Activated CD4-positive, alpha-beta T cell treated with anti-CD3 and anti-CD28 coated beads for 1 hour (primary cell): ENCODE data around the gene MICB.

Experiments used
- DNase-seq: peaks from one replicate; pipeline ENCODE4 v3.0.0-alpha.2; 2020

Gene MICB

GRCh38 chr6:31513456-31514165 lies 15.7 kb downstream of the MICB start:
- no peak for DNase-seq

- no peak for DNase-seq
These were observed 23.9 kb downstream of the MICB start for GRCh38 chr6:31521835-31522234.

DNA sequence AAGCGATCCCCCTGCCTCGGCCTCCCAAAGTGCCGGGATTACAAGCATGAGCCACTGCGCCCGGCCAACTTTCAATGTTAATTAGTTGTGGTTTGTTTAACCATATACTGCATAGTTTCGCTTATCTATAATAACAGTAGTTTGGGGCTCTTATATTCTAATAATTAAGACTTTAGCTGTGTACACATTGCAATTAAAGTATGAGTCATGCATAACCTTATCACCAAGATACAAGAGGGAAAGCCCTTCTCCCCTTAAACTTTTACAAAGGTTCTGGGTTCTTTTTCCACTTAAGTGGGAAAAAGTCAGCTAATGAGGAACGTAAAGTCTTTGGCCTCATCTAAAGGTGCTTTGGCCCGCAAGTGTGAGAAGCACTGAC lies 27.6 kb downstream of the MICB start:
- no peak for DNase-seq

GRCh38 chr6:31525932-31526591 lies 28.1 kb downstream of the MICB start:
- no peak for DNase-seq

GRCh38 chr6:31528307-31528777 lies 30.4 kb downstream of the MICB start:
- DNase-seq = no peak

- DNase-seq = no peak
These were observed 30.9 kb downstream of the MICB start, which contains the start of gene MCCD1 for GRCh38 chr6:31528821-31529328. MCCD1 (plus strand) TSS chr6:31528962; CDS start chr6:31529015, 53 bp downstream.

GRCh38 chr6:31529329-31530150 lies 31.6 kb downstream of the MICB start:
- DNase-seq = no peak

- no peak for DNase-seq
These were observed 32.7 kb downstream of the MICB start for GRCh38 chr6:31530659-31531058.

- DNase-seq = no peak
These were observed 33.2 kb downstream of the MICB start for GRCh38 chr6:31531162-31531561.

DNA sequence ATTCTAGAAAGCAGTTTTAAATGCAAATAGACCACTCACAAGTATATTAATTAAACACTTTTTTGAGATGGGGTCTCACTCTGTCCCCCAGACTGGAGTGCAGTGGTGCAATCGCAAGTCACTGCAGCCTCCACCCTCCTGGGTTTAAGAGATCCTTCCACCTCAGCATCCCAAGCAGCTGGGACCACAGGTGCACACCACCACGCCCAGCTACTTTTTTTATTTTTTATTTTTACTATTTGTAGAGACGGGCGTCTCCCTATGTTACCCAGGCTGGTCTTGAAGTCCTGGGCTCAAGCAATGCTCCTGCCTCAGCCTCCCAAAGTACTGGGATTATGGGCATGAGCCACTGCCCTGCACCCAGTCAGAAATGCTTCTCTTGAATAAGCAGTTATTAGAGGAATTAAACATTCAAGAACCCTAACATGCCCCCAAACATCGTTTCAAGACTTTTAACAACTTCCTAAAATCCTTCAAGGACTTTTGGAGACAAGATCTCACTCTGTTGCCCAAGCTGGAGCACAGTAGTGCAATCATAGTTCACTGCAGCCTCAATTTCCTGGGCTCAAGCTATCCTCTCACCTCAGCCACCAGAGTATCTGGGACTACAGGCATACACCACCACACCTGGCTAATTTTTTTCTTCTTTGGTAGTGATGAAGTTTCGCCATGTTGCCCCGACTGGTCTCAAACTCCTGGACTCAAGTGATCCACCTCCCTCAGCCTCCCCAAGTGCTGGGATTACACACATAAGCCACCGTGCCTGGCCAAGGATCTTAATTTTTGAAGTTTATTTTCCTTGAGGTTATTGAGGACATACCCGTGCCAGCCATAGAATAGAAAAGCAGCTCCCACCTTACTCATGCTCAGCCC lies 34.1 kb downstream of the MICB start:
- no peak for DNase-seq

DNA sequence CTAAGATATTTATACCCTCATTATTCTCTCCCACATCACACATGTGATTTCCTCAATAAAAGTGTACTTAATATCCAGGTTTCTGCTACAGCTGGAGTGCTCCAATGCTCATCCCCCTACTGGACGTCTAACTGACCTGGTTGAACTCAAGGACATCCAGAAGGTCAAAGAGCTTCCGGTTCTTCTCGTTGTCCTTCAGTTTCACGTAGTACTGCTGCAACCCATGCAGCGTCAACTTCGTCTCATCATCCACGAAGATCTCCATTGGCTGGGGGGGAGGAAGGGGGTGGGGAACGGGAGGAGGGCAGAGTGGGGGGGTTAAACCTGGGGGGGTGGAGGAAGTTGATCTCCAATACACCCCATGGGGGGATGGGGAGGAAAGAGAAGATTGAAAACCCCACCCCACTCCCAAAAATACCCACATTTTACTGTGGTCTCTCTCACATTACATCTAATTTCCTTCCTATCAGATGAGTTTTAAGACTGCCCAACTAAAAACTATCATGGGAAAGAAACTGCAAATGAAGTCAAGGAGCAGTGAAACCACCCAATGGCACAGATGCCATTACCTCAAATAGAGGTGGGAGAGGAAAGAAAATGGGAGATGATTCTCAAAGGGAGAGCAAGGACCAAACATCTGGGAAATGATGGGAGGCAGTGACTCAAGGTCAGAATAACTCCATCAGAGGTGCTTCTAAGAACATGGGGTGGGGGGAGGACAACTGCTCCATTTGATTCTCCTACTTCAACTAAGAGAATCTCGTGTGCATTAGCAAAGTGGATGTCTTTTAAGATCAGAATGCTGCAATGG lies 34.9 kb downstream of the MICB start:
- DNase-seq = no peak

GRCh38 chr6:31533455-31533841 lies 35.5 kb downstream of the MICB start:
- DNase-seq = no peak

GRCh38 chr6:31534011-31534410 lies 36.1 kb downstream of the MICB start:
- DNase-seq = no peak

DNA sequence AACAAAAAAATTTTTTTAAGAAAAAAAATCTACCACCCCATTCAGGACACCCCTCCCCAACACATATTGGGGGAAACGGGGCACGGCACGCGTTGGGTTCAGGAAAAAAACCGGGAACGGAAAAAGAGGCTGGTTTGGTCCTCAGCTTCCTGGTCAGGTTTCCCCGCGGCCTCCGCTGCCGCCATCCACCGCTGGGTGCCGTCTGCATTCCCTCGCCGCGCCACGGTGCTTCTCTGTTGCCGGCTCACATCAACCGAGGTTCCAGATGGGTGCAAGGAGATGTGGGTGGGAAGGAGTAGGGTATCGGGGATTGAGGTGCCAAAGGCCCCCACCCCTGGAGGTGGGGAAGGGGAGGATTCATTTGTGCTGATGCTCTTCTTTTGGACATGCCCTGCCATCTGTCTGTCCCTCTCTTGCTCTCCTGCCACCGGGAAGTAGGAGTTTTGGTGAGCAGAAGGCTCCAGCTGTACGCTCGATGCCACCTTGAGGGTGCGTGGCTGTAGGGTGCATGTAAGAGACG lies 36.6 kb downstream of the MICB start:
- no peak for DNase-seq

- DNase-seq = no peak
These were observed 37.8 kb downstream of the MICB start for GRCh38 chr6:31535538-31536324.

GRCh38 chr6:31538805-31539400 lies 41.0 kb downstream of the MICB start:
- no peak for DNase-seq

DNA sequence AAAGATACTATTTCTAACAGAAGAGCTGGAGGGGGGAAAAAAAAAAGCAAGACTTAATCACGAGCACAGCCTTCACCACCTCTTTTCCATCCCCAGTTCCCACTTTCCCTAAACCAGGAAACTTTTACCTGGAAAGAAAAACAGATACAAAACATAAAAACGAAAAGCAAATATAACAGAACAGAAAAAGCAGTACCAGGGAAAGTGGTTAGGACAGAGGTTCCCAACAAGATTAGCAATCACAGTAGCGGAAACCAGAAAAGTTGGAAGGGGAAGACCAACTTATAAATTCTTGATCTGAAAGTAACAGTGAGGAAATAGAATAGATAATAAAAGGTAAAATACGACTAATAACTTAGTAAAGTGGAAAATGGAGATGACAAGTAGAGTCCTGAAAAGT lies 42.7 kb downstream of the MICB start:
- no peak for DNase-seq

- DNase-seq = peak; percentile 43
These were observed 43.2 kb downstream of the MICB start for GRCh38 chr6:31541059-31541657.
